HepG2 (cell line): ENCODE measurements around the gene TF.

ENCODE experiments used
- CBX2 ChIP-seq, 2 experiments: fragments of 200-600 bp in 1 of 2; sonication (generic); formaldehyde crosslinking in 1 of 2; IDR thresholded peaks; 2 replicates each; pipeline versions ENCODE4 v1.7.0 to v1.8.1; 2018 to 2022; ENCODE audit warnings: low read depth in 2 of 2, low read length in 1 of 2, mild to moderate bottlenecking in 1 of 2, missing genetic modification reagents in 1 of 2
- CTCF ChIP-seq: sonication (generic); formaldehyde crosslinking; IDR thresholded peaks from 2 replicates; pipeline ENCODE4 v1.5.0; 2020; ENCODE audit warnings: mild to moderate bottlenecking, missing genetic modification reagents, moderate library complexity
- FIP1L1 ChIP-seq: fragments of 200-400 bp; formaldehyde crosslinking; IDR thresholded peaks from 2 replicates; pipeline ENCODE4 v1.6.1; 2018; ENCODE audit warnings: low read depth, mild to moderate bottlenecking, low read length, moderate library complexity, borderline replicate concordance; ENCODE audit not compliant: insufficient read depth
- FOSL2 ChIP-seq: sonication (generic); formaldehyde crosslinking; IDR thresholded peaks from 2 replicates; pipeline ENCODE4 v1.4.0; 2020; ENCODE audit warnings: missing genetic modification reagents
- PAF1 ChIP-seq: IDR thresholded peaks from 2 replicates; pipeline ENCODE4 v1.6.1; 2016; ENCODE audit warnings: missing genetic modification reagents, missing compliant biosample characterization
- SRF ChIP-seq: IDR thresholded peaks from 2 replicates; pipeline ENCODE4 v1.6.1; 2011; ENCODE audit warnings: mild to moderate bottlenecking, low read depth, low read length, moderate library complexity
- ZNF263 ChIP-seq: sonication (generic); formaldehyde crosslinking; IDR thresholded peaks from 2 replicates; pipeline ENCODE4 v1.4.0; 2020; ENCODE audit warnings: missing genetic modification reagents
- ZNF280B ChIP-seq: sonication (generic); formaldehyde crosslinking; IDR thresholded peaks from 2 replicates; pipeline ENCODE4 v1.5.0; 2020; ENCODE audit warnings: missing genetic modification reagents, mild to moderate bottlenecking, borderline replicate concordance
- ZNF782 ChIP-seq: sonication (generic); formaldehyde crosslinking; IDR thresholded peaks from 2 replicates; pipeline ENCODE4 v1.4.0; 2020; ENCODE audit warnings: missing genetic modification reagents, mild to moderate bottlenecking, borderline replicate concordance
- TF ChIP-seq, protein P1 (sequence below): sonication (generic); formaldehyde crosslinking; conservative IDR thresholded peaks from 2 replicates; pipeline ENCODE4 v1.4.0; 2020; ENCODE audit warnings: missing genetic modification reagents
- TF ChIP-seq, protein P2 (sequence below): sonication (generic); formaldehyde crosslinking; IDR thresholded peaks from 2 replicates; pipeline ENCODE4 v1.4.0; 2020; ENCODE audit warnings: missing genetic modification reagents
- TF ChIP-seq, protein P3 (sequence below): sonication (generic); formaldehyde crosslinking; IDR thresholded peaks from 2 replicates; pipeline ENCODE4 v1.8.0; 2022; ENCODE audit warnings: mild to moderate bottlenecking, missing genetic modification reagents; ENCODE audit not compliant: insufficient replicate concordance

GRCh38 chr3:133792171-133792763 is 46.1 kb downstream of the TF start:
- no peak for TF ChIP-seq CTCF (CRISPR knock-in tag)
- no peak for TF ChIP-seq CBX2 (IDR thresholded peaks at IDR 0.05; ENCODE audit: low read depth, low read length)
- no peak for TF ChIP-seq CBX2 (CRISPR knock-in tag; IDR thresholded peaks at IDR 0.05; ENCODE audit: low read depth)
- no peak for TF ChIP-seq FIP1L1
- TF ChIP-seq ZNF280B = no peak
- TF ChIP-seq SRF = no peak
- TF ChIP-seq, protein P1, sequence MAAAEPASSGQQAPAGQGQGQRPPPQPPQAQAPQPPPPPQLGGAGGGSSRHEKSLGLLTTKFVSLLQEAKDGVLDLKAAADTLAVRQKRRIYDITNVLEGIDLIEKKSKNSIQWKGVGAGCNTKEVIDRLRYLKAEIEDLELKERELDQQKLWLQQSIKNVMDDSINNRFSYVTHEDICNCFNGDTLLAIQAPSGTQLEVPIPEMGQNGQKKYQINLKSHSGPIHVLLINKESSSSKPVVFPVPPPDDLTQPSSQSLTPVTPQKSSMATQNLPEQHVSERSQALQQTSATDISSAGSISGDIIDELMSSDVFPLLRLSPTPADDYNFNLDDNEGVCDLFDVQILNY = no peak
- no peak for TF ChIP-seq ZNF263
- TF ChIP-seq, protein P2, sequence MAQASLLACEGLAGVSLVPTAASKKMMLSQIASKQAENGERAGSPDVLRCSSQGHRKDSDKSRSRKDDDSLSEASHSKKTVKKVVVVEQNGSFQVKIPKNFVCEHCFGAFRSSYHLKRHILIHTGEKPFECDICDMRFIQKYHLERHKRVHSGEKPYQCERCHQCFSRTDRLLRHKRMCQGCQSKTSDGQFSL (CRISPR knock-in tag) = no peak
- TF ChIP-seq PAF1 = no peak
- TF ChIP-seq ZNF782 (CRISPR knock-in tag) = no peak
- TF ChIP-seq, protein P3, sequence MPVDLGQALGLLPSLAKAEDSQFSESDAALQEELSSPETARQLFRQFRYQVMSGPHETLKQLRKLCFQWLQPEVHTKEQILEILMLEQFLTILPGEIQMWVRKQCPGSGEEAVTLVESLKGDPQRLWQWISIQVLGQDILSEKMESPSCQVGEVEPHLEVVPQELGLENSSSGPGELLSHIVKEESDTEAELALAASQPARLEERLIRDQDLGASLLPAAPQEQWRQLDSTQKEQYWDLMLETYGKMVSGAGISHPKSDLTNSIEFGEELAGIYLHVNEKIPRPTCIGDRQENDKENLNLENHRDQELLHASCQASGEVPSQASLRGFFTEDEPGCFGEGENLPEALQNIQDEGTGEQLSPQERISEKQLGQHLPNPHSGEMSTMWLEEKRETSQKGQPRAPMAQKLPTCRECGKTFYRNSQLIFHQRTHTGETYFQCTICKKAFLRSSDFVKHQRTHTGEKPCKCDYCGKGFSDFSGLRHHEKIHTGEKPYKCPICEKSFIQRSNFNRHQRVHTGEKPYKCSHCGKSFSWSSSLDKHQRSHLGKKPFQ (CRISPR knock-in tag) = no peak
- TF ChIP-seq FOSL2 (CRISPR knock-in tag) = no peak
